GM23248 (cell line): Measurements from ENCODE around the gene UGT1A5.

Experiments
- EZH2 ChIP-seq: fragments of 200-600 bp; sonication (generic); IDR thresholded peaks from 2 replicates; pipeline ENCODE4 v1.6.1; 2018; ENCODE audit warnings: antibody characterized with exemption, mild to moderate bottlenecking; ENCODE audit not compliant: insufficient read depth, poor library complexity, severe bottlenecking
- EZH2phosphoT487 ChIP-seq: fragments of 200-600 bp; sonication (generic); IDR thresholded peaks from 2 replicates; pipeline ENCODE4 v1.6.1; 2018; ENCODE audit warnings: antibody characterized with exemption, moderate library complexity, mild to moderate bottlenecking, low read depth; ENCODE audit not compliant: insufficient read depth

DNA sequence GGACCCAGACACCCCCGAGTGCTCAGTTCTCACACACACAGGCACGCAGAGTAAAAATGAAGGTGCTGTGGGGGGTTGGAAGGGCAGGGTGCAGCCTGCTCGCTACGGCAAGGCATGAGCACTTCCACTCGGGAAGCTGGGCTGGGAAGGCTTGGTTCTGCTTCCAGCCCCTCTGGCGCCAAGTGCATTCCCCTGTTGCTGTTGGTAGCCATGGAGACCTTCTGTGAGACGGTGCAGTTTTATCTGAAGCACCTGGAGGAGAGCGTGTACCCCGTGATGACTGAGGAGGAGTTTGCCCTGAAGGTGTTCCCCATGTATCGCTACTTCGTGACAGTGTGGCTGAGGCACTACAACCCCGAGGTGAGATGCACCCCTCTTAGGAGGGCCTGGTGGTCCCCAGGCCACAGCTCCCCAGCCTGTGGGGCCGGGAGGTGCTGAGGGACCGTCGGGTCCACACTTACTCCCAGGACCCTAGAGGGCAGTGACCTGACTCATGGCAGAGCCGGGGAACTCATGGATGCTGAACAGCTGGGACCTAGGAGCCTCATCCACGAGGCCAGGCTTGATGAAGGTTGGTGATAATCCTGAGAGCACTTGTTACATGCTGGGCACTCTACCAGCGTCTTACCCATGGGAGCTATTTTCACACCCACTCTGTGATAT lies 80.9 kb downstream of the UGT1A5 start:
- TF ChIP-seq EZH2 = no peak
- TF ChIP-seq EZH2phosphoT487 = no peak
